ENCODE results near the gene TMED4.
"Not testable (repeated sequence)": the region's sequence is repeated elsewhere in the genome, so short reads cannot be mapped to it uniquely, and the experiment has no call there.

Gene TMED4

GRCh38 chr7:44561481-44561880, 20.6 kb downstream of the TMED4 start:
- no peak for DNase-seq (ENCODE audit: low spot score)
- H3K27ac ChIP-seq (ENCODE audit: poor library complexity, severe bottlenecking), result no peak overlapping the region

GRCh38 chr7:44559485-44559884, 22.5 kb downstream of the TMED4 start:
- Histone ChIP-seq H3K4me1 (ENCODE audit: insufficient read depth, poor library complexity, severe bottlenecking) (peaks cover 6% of the 10 kb centered on the region), H3K27me3 (ENCODE audit: insufficient read depth, poor library complexity, severe bottlenecking) (no peaks in the 10 kb centered on the region), H3K4me3 (ENCODE audit: severe bottlenecking) (no peak overlapping the region), H3K9me3 (ENCODE audit: severe bottlenecking) (no peaks in the 10 kb centered on the region), H3K27ac (ENCODE audit: poor library complexity, severe bottlenecking) (no peak overlapping the region), H3K36me3 (ENCODE audit: low read depth) (peaks cover 6% of the 10 kb centered on the region)
- no peak for ATAC-seq (ENCODE audit: low read depth)
- DNase-seq (ENCODE audit: low spot score), result no peak
- TF ChIP-seq, protein P1, sequence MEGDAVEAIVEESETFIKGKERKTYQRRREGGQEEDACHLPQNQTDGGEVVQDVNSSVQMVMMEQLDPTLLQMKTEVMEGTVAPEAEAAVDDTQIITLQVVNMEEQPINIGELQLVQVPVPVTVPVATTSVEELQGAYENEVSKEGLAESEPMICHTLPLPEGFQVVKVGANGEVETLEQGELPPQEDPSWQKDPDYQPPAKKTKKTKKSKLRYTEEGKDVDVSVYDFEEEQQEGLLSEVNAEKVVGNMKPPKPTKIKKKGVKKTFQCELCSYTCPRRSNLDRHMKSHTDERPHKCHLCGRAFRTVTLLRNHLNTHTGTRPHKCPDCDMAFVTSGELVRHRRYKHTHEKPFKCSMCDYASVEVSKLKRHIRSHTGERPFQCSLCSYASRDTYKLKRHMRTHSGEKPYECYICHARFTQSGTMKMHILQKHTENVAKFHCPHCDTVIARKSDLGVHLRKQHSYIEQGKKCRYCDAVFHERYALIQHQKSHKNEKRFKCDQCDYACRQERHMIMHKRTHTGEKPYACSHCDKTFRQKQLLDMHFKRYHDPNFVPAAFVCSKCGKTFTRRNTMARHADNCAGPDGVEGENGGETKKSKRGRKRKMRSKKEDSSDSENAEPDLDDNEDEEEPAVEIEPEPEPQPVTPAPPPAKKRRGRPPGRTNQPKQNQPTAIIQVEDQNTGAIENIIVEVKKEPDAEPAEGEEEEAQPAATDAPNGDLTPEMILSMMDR (IDR thresholded peaks at IDR 0.05; ENCODE audit: poor library complexity, severe bottlenecking), result no peak

More at GRCh38 chr7:44561481-44561880, 20.6 kb downstream of the TMED4 start:
- Histone ChIP-seq H3K36me3 (ENCODE audit: low read depth) (peaks cover 23% of the 10 kb centered on the region), H3K4me1 (ENCODE audit: insufficient read depth, poor library complexity, severe bottlenecking) (peaks cover 6% of the 10 kb centered on the region), H3K9me3 (ENCODE audit: severe bottlenecking) (no peaks in the 10 kb centered on the region), H3K27me3 (ENCODE audit: insufficient read depth, poor library complexity, severe bottlenecking) (no peaks in the 10 kb centered on the region), H3K4me3 (ENCODE audit: severe bottlenecking) (no peak overlapping the region)
- no peak for ATAC-seq (ENCODE audit: low read depth)
- TF ChIP-seq, protein P1 (IDR thresholded peaks at IDR 0.05; ENCODE audit: poor library complexity, severe bottlenecking), result no peak

DNA sequence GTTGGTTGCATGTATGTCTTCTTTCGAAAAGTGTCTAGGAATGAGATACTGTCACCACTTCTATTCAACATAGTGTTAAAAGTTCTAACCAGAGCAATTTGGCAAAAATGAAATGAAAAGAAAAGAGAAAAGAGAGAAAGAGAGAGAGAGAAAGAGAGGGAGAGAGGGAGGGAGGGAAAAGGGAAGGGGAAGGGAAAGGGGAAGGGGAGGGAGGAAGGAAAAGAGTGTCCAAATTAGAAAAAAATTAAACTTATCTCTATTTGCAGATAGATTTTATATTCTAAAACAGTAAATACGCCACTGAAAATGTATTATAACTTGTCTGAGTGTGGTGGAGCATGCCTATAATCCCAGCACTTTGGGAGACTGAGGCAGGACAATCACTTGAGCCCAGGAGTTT, 24.5 kb downstream of the TMED4 start:
- H3K4me3 ChIP-seq (ENCODE audit: severe bottlenecking), result no peak overlapping the region
- peaks cover 6% of the 10 kb centered on the region for H3K4me1 ChIP-seq (ENCODE audit: insufficient read depth, poor library complexity, severe bottlenecking)
- H3K9me3 ChIP-seq (ENCODE audit: severe bottlenecking), result no peaks in the 10 kb centered on the region
- DNase-seq (ENCODE audit: low spot score) (no peak), ATAC-seq (ENCODE audit: low read depth) (no peak)
- no peak overlapping the region for H3K27ac ChIP-seq (ENCODE audit: poor library complexity, severe bottlenecking)
- TF ChIP-seq, protein P1 (IDR thresholded peaks at IDR 0.05; ENCODE audit: poor library complexity, severe bottlenecking), result no peak
- H3K27me3 ChIP-seq (ENCODE audit: insufficient read depth, poor library complexity, severe bottlenecking), result no peaks in the 10 kb centered on the region
- H3K36me3 ChIP-seq (ENCODE audit: low read depth), result no peaks in the 10 kb centered on the region

DNA sequence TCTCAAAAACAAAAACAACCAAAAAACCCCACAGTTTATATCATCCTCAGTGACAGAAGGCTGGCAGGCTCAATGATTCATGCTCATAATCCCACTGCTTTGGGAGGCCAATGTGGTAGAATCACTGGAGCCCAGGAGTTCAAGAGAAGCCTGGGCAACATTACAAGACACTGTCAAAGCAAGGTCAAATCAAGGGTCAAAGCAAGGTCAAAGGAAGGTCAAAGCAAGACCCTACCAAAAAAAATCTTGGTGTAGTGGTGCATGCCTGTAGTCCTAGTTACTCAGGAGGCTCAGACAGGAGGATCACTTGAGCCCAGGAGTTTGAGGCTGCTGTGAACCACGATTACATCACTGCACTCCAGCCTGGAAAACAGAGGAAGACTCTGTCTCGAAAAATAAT, 26.7 kb downstream of the TMED4 start:
- no peaks in the 10 kb centered on the region for H3K9me3 ChIP-seq (ENCODE audit: severe bottlenecking)
- DNase-seq (ENCODE audit: low spot score) (peak; percentile 0), ATAC-seq (ENCODE audit: low read depth) (no peak)
- H3K27ac ChIP-seq (ENCODE audit: poor library complexity, severe bottlenecking), result no peak overlapping the region
- no peaks in the 10 kb centered on the region for H3K36me3 ChIP-seq (ENCODE audit: low read depth)
- no peaks in the 10 kb centered on the region for H3K27me3 ChIP-seq (ENCODE audit: insufficient read depth, poor library complexity, severe bottlenecking)
- H3K4me1 ChIP-seq (ENCODE audit: insufficient read depth, poor library complexity, severe bottlenecking), result no peaks in the 10 kb centered on the region
- TF ChIP-seq, protein P1 (IDR thresholded peaks at IDR 0.05; ENCODE audit: poor library complexity, severe bottlenecking), result no peak
- no peak overlapping the region for H3K4me3 ChIP-seq (ENCODE audit: severe bottlenecking)

- H3K36me3 ChIP-seq (ENCODE audit: low read depth); H3K27ac ChIP-seq (ENCODE audit: poor library complexity, severe bottlenecking); H3K9me3 ChIP-seq (ENCODE audit: severe bottlenecking); DNase-seq (ENCODE audit: low spot score); H3K27me3 ChIP-seq (ENCODE audit: insufficient read depth, poor library complexity, severe bottlenecking); ATAC-seq (ENCODE audit: low read depth); H3K4me3 ChIP-seq (ENCODE audit: severe bottlenecking); H3K4me1 ChIP-seq (ENCODE audit: insufficient read depth, poor library complexity, severe bottlenecking): not testable (repeated sequence)
These were observed 29.5 kb downstream of the TMED4 start for GRCh38 chr7:44552473-44553005.

Data from RWPE2 (cell line).